ENCODE results near the gene C9orf72.

GRCh38 chr9:27586304-27586703 lies 13.0 kb upstream of the C9orf72 start:
- TF ChIP-seq EZH2 (IDR thresholded peaks at IDR 0.05) (no peak), POLR2AphosphoS5 (IDR thresholded peaks at IDR 0.05; ENCODE audit: borderline replicate concordance, low read depth, low read length) (no peak)

Measured in SK-N-MC (cell line).